Measurements from ENCODE around the gene MGAT5B.
"Not testable (repeated sequence)": the region's sequence is repeated elsewhere in the genome, so short reads cannot be mapped to it uniquely, and the experiment has no call there.

The MGAT5B gene

GRCh38 chr17:76953946-76954345, 85.7 kb downstream of the MGAT5B start:
- DNase-seq, result no peak

- no peak for DNase-seq
Measured at GRCh38 chr17:76955191-76955590, 87.0 kb downstream of the MGAT5B start.

- no peak for DNase-seq
Measured at GRCh38 chr17:76956846-76957540, 88.8 kb downstream of the MGAT5B start.

- DNase-seq, result no peak
Measured at GRCh38 chr17:76957678-76958464, 89.7 kb downstream of the MGAT5B start.

- DNase-seq, result no peak
Measured at GRCh38 chr17:76958974-76959373, 90.8 kb downstream of the MGAT5B start.

GRCh38 chr17:76961869-76962268, 93.7 kb downstream of the MGAT5B start:
- no peak for DNase-seq

- DNase-seq, result no peak
Measured at GRCh38 chr17:76962858-76963257, 94.7 kb downstream of the MGAT5B start.

GRCh38 chr17:76966016-76966415, 97.8 kb downstream of the MGAT5B start:
- DNase-seq, result no peak

GRCh38 chr17:76966486-76967181, 98.4 kb downstream of the MGAT5B start:
- no peak for DNase-seq

GRCh38 chr17:76967762-76968161, 99.6 kb downstream of the MGAT5B start:
- no peak for DNase-seq

GRCh38 chr17:76968707-76969597, 100.7 kb downstream of the MGAT5B start:
- DNase-seq, result peak; percentile 81

GRCh38 chr17:76969598-76970172, 101.5 kb downstream of the MGAT5B start:
- DNase-seq, result peak; percentile 85

- DNase-seq, result not testable (repeated sequence)
Measured at GRCh38 chr17:76970228-76970627, 102.0 kb downstream of the MGAT5B start.

GRCh38 chr17:76972046-76972641, 103.9 kb downstream of the MGAT5B start:
- no peak for DNase-seq

- DNase-seq, result no peak
Measured at GRCh38 chr17:76973040-76973439, 104.8 kb downstream of the MGAT5B start.

- no peak for DNase-seq
Measured at GRCh38 chr17:76974721-76975120, 106.5 kb downstream of the MGAT5B start.

- DNase-seq, result not testable (repeated sequence)
Measured at GRCh38 chr17:76978050-76978449, 109.8 kb downstream of the MGAT5B start.

GRCh38 chr17:76981545-76982295, 113.5 kb downstream of the MGAT5B start:
- DNase-seq, result no peak

GRCh38 chr17:76982408-76983074, 114.3 kb downstream of the MGAT5B start:
- DNase-seq, result no peak

GRCh38 chr17:76983075-76983775, 115.0 kb downstream of the MGAT5B start:
- no peak for DNase-seq
